ENCODE results near the gene ENTPD3.
"Not testable (repeated sequence)": the region's sequence is repeated elsewhere in the genome, so short reads cannot be mapped to it uniquely, and the experiment has no call there.

ENTPD3 gene

DNA sequence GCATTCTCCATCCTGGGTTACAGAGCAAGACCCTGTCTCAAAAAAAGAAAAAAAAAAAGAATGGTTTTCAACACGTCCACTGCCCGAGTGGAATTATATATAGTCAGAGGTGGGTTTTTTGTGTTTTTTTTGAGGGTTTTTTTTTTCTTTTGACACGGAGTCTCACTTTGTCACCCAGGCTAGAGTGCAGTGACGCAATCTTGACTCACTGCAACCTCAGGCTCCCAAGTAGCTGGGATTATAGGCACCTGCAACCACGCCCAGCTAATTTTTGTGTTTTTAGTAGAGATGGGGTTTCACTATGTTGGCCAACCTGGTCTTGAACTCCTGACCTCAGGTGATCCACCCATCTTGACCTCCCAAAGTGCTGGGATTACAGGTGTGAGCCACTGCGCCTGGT lies 73.5 kb downstream of the ENTPD3 start:
- DNase-seq (ENCODE audit: low read depth) = not testable (repeated sequence)

DNA sequence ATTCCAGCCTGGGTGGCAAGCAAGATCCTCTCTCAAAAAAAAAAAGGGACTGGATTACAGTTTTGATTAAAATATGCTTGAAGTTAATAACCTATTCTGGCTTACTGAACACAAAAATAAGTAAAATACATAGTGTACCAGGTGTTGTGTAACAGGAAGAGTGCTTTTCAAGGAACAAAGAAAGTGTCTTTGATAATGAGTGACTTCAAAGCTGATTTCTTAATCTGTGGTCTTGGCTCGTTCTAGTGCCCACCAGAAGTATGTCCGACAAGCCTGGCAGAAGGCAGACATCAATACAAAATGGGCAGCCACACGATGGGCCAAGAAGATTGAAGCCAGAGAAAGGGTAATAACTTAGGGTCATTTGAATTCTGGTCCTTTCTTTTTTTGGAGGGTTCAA lies 74.2 kb downstream of the ENTPD3 start:
- DNase-seq (ENCODE audit: low read depth) = no peak

DNA sequence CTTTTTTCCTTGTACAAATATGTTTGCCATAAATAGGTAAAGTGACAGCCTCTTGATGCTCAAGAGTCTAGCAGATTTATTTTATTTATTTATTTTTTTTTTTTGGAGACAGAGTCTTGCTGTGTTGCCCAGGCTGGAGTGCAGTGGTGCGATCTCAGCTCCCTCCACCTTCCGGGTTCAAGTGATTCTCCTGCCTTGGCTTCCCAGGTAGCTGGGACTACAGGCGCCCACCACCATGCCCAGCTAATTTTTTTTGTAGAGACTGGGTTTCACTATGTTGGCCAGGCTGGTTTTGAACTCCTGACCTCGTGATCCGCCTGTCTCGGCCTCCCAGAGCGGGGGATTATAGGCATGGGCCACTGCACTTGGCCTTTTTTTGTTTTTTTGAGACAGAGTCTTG lies 75.9 kb downstream of the ENTPD3 start:
- DNase-seq (ENCODE audit: low read depth) = not testable (repeated sequence)

DNA sequence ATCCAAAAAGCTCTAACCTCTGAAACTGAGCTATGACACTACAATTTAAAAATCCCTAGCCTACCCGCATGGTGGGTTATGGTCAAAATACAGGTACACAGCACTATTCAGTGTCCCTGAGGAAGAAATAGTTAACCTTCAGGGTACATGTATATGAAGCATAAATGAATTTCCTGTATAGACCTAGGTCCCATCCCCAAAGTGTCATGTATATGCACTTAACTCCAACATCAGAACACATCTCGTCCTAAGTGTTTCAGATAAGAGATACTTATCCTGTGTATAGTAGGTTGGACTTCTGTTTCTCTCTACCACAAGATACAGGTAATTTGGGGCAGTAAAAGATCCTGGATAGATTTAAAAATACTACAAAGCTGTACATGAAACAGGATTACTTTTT lies 76.6 kb downstream of the ENTPD3 start:
- DNase-seq (ENCODE audit: low read depth) = no peak

DNA sequence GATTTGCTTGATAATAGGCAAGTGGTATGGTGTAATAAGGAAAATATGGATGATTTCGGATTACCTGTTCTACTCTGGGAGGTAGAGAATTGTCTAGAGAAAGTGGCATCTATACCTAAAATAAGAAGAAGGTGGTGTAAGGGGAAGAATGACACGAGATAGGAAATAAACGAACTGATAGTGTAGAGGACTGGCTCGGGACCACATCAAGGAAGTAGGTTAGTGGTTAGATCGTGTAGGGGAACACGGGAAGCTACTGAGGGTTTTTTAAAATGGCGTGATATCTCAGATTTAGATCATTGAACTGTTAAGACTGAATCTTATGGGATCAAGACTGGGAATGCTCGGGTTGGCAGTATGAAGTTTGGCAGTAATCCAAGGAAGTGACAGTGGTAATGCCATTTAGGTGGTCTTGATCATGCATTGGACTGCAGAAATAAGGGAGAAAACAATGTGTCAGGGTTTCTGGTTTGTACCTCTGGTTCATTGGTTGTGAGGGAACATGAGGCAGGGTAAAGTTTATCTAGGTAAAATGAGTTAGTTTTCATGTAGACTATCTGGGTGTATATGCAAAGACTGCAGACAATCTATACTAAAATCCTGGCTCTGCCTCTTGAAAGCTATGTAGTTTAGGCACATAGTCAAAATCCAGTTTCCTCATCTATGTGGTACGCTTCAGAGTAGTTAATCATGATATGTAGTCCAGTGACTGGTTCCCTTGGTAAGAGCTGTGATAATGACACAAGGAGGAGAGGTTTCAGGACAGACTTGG lies 77.5 kb downstream of the ENTPD3 start:
- no peak for DNase-seq (ENCODE audit: low read depth)

DNA sequence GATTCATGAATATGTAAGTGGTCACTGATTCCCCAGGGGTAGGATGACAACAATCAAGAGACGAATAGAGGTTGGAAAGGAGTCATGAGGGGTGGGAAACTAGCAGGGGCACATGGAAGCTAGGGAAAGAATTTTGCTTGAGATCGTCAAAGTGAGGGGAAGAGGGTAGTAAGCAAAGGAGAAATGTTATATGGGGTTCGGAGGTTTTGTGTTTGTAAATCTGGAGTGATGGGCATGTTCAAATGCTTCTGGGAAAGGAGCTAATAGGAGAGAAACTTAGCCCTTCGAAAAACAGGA lies 78.1 kb downstream of the ENTPD3 start:
- DNase-seq (ENCODE audit: low read depth) = no peak

DNA sequence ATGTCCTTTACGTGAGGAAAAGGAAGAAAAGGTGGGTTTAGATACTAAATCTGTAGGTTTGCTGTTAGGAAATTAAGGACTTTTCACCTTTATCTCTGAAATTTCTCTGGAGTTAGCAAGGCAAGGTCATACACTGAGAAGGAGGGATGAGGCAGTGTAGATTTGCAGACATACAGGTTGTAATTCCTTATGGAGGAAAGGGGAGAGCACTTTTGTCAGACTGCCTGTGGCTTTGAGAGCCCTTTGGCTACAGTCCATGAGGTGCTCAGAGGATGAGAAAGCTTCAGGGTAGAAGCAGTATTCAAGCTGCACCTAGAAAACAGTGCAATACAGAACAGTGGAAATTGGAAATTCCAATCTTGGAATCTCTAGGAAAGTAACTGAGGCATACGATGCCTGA lies 78.5 kb downstream of the ENTPD3 start:
- DNase-seq (ENCODE audit: low read depth) = no peak

DNA sequence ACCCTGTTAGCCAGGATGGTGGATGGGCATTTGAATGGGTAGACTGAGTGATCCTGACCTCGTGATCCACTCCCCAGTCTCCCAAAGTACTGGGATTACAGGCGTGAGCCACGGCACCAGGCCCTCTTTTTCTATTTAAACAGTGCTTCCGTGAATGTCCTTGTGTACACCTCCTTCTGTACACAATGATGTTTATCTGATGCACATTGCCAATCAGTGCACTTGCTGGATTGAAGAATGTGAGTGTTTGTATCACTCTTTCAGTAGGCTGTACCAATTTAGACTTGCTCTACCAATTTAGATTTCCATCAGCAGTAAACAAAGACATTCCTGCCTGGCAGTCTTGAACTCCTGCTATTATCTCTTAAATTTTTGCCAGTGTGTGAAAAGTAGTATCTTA lies 81.0 kb downstream of the ENTPD3 start:
- no peak for DNase-seq (ENCODE audit: low read depth)

DNA sequence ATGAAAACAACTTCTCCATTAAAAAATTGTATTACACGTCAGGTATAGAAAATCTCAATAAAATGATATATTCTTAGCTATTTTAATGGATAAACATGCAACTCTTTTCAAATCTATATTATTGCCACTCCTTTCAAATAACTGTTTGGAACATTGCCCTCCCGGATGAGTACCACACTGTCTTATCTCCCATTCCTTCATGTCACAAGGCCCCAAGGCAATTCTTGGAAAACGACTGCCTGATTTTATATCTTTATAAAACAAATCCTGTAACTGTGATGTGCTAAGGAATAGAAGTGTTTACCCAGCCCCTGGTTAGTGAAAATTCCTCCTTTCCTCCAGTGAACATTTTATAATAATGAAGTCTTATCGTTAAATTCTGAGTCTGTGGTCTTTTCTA lies 83.7 kb downstream of the ENTPD3 start:
- DNase-seq (ENCODE audit: low read depth) = no peak

DNA sequence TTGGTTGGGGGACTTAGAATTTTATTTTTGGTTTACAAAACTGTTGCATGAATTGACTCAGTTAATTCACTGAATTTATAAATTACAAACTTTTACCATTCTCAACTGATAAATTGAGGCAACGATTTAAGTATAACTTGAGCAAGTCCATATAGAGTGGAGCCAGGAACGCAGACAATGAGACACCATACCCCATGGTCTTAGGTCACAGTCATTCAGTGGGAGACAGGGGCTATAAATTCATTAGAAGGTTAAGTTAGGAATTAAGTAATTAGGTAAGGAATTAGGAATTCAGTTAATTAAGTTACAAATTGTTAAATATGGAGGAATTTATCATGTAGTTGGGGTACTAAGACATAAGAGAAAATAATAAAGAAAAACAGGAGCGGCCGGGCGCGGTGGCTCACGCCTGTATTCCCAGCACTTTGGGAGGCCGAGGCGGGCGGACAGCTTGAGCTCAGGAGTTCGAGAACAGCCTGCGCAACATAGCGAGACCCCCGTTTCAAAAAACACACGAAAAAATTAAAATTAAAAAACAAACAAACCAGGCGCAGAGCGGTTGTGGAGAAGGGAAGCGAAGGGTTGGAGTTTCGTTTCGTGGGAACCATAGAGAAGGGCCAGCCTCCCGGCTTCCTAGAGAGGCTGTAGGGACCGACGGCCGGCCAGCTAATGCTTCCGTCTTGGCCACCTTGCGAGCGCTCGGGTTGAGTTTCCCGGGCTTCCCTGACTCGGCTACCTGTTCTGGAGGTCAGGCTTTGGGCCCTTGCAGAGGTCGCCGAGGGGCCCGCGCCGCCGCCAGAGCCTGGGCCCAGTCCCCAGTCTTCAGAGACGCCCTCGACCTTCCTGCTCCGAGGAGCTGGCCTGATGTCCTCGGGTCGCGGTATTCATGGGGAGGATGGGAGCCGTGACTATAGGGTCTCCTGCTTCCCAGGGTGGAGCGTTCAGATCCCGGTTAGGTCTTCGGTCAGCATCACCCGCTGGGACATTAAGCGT lies 89.8 kb downstream of the ENTPD3 start, which contains the start of gene ZNF619:
ZNF619 (plus strand) TSS at position 645 of the 993 bp plus-strand sequence. CDS start 858 bp downstream, outside the sequence.
- peak; percentile 23 for DNase-seq (ENCODE audit: low read depth)

DNA sequence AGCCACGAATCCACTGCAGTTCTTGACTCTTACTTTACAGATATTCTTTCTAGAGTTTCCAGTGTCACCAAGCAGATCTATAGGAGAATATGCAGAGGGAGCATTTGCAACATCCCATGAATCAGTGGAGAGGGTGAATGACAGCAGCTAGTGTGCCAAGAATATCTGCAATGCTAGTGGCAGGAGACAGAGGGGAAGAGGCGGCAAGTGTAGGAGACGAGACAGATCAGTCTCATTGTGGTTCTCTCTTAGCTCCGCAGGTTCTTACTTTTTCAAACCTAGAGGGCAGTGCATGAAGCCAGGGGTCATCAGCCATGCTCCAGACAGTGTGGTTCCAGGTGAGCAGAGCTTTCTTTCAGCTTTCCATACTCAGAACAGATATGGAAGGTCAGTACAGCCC lies 90.7 kb downstream of the ENTPD3 start:
- no peak for DNase-seq (ENCODE audit: low read depth)
